ENCODE measurements around the gene MPHOSPH9.
A peak's percentile ranks its signal among the peaks of the same experiment; 100 is the strongest.

MPHOSPH9 gene

DNA sequence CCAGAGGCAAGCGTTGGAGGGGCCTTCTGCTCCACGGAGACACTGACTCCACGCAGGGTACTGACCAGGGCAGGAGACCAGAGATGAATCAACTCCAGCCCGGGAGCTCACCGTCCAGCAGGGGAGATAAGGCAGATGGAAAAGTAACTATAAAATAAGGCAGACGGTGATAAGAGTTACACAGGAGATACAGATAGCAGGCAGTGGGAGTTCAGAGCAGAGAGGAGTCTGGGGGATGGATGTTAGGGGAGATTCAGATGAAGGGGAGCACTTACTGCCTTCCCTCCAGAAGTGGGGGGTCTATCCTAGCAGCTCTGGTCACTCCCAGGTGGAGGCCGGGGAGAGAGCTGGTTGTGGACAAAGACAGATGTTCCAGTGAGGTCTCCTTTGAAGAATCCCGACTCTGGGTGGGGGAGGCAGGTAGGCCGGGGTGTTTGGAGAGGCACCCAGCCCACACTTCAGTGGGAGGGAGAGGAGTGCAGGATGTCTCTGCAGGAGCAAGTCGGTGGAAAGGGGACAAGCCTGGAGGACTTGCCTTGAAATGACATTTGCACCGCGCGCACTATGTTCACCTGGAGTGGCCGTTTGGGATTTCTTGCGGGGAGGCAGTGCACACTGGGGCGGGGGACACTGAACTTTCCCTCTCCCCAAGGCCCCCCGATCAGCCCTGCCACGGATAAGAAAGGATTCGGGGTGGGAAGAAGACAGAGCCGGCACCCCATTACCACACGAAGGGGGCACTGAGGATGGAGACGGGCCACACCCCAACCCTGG is 83.3 kb downstream of the MPHOSPH9 start:
- DNase-seq: no peak

DNA sequence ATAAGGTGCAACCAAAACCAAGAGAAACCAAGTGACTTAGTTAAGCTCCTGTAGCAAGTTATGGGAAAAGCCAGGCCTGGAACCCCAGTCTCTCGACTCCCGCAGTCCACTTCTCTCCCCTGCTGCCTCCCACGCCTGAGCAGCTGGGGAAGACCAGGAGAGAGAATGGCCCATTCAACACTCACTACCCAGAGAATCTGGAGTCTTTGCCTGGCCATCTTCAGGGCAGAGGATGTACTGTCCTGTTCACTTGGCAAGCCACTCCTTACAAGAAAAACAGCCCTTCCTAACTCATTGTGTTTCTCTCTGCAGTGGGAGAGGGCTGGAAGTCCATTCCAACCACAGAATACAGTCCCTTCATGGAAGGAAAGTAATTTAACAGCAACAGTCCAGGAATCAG is 83.9 kb downstream of the MPHOSPH9 start:
- no peak for DNase-seq

DNA sequence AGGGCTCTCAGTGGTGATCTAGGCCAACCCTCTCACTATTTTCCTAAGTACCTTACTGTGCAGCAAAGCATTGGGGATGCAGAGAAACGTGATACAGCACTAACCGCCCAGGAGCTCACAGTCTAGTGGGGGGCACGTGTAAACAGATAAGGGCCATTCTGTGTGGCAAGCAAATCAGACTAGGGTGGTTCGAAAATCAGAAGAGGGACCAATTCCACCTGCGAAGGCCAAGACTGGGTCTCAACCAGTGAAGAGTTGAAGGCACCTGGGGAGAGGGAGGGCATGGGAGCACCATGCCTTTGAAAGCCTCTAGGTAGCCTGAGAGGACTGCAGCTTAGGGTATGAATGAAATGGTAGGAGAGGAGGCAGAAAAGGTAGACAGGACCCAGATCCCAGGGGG is 84.3 kb downstream of the MPHOSPH9 start:
- DNase-seq: no peak

DNA sequence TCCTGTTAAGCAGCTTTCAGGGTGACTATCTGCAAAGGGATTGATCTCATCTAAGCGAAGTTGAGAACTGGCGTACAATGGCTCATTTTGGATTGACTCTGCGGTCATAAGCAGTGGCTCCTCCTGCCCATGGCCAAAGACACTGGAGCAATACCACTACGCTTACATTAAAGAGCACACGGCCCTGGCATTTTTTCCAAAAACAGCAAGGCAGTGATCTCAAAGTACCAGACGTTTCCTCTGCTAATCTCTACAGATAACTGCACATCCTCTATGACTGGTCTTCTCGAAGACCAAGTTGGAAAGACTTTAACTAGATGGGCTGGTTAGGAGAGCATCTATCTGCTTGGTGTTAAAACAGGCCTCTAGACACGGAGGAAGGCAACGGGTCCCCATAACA is 84.7 kb downstream of the MPHOSPH9 start:
- DNase-seq: no peak

DNA sequence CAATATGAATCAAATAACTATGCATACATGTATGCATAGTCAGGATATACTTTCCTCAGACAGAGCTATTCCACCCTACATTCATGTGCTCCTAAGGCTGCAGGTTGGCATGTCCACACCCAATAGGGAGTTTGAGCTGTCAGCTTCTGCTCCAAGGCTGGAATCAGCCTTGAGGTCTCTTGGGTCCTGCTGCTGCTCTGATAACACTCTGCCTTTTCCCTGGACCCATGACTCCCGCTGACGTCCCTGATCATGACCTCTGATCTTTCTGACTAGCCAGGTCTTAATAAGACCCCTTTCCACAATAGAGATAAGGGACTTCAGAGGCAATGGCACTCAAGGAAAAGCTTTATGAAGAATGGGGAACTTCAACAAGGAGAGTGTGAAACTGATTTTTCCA is 87.7 kb downstream of the MPHOSPH9 start:
- no peak for DNase-seq

DNA sequence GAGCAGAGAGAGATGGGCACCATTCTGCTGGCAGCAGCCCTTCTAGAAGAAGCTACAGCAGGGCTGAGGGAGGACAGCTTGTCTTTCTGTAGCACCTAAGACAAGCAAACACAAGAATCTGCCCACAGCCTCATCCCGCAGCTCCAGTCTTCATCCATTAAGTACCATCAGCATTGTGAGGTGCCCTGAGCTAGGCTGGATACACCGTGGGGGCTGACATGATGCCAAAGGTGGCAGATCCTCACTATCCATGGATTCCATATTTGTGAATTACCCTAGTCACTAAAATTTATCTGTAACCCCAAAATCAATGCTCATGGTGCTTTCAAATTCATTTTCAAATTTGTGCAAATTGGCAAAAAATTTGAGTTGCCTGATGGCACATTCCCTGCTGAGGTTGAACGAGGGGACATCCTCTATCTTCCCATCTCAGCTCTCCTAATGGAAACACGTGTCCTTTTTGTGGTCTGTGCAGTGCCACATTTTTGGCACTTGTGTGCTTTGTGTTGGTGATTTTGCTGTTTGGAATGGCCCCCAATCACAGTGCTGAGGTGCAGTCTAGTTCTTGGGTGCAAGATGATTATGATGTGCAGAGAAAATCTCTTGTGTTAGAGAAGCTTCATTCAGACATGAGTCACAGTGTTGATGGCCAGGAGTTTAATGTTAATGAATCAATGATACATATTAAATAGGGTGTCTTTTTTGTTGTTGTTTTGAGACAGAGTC is 89.0 kb downstream of the MPHOSPH9 start:
- no peak for DNase-seq

DNA sequence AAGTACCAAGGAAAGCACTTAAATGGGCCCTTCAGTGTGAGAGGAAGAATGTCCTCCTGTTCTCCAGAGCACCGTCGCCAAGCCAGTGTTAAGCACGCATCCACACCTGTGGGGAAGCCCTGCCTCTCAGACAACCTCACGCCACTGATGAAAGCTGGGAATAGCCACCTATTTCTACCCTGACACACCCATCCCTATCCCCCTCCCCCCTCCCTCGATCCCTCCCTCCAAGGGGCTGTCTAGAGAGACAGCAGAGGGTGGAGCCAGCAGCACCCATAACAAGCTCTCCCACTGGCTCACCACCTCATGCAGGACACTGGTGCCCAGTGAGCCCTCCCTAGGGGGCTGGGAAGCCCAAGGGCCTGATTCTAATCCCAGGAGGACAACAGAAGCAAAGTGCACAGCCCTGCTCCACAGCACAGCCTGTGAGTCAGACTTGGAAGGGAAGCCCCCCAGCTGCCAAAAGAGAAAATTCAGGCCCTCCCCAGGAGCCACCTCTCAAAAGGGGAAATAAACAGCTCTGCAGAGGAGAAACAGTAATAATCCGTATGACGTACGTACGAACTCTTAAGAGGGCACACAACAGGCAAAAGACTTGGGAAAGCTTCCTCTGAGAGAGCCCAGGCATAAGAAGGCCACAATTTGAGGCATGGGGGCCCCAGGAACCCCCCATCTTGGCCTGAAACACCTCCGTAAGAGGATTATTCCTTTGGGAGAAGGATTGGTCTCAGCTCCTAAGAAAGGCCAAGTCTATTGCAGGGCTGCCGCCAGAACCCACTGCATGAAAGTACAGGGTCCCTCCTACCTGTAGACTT is 89.8 kb downstream of the MPHOSPH9 start:
- peak; percentile 38 to 40 for DNase-seq

DNA sequence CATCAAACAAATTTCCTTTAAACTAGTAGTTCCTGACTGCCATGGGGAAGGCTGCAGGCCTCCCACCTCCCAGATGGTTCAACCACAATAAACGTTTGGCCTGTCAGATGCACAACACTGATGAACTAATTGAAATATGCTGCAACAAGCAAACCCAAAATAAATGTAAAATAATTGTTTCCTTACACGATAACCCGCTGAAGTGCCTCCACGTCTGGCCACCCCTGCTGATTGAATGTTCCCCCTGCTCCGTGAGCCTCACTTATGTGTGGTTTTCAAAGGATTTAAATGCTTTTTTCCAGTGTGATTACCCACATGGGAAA is 90.5 kb downstream of the MPHOSPH9 start:
- DNase-seq: no peak

DNA sequence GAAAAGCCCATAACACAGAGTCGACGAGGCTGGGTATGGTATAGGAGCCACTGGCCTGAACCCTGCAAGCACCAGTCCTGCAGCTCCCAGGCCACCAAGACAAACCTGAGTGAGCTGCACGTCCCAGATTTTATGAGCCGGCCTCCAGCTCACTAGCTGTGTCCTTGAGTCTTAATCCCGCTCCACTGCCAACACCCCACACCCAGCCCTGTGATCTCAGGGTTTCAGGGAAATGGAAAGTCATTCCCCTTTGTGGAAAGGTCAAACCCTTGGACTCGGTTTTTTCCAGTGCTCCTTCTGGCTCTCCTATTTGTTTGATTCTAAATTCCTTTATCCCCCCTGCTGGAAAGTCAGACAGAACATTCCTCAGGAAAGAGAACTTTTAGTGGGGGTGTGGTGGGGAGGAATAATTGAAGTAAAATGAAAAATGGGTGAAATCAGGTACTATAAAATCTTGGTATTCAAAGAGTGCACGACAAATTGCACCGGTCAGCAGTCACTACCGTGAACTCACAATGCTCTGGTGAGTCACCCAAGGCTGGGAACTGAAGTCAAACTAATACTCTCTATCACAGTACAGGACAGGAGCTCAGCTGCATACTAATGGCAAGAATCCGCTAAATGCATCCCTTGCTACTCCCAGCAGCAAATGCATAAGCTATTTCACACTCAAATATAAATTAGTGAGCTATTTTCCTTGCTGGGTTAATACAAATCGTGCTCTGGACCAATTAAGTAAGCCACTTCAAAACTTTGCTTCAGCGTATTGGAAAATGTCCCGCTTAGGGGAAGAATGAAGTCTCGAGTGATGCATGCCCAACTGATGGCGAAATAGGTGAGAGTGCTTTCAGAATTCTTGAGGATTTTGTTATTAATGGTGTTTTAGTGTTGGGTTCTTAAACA is 91.1 kb downstream of the MPHOSPH9 start:
- no peak for DNase-seq

DNA sequence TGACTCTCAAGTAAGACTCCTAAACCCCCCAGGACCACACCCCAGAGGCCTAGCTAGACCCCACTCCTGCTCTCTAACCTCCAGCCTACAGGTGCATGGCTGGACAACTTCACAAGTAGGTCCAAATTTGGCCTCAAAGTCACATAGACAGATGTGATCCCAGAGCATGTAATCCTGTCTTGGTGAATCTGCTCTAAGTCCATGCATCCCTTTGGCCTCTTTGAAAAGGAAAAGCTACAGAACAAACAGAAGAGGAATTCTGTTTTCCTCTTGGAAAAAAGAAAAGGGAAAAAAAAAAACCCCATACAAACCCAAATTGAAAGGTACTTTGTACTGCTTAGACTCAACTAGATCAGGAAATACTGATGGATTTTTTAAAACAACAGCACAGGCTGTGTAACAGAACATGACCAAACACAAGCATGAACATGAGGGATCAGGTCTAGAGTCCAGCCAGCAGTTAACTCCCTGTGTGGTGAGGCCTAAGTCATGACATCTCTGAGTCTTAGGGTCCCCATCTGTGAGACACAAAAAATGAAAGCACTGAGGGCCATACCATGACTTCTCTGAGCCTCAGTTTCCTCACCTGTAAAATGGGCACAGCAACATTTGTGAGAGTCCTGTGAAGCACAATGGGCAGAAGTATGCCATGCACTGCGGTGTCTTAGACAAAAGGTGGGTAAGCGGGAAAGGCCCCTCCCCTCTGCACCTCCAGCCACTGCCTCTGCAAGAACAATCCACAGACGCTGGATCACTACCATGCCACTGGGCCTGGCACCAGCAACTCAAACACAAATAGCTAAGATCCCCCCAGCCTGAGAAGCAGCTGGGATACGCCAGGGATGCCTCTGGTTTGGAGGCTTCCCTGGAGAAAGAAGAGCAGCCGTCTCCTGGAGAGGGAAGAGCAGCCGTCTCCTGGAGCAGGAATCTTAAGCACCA is 92.0 kb downstream of the MPHOSPH9 start:
- no peak for DNase-seq

DNA sequence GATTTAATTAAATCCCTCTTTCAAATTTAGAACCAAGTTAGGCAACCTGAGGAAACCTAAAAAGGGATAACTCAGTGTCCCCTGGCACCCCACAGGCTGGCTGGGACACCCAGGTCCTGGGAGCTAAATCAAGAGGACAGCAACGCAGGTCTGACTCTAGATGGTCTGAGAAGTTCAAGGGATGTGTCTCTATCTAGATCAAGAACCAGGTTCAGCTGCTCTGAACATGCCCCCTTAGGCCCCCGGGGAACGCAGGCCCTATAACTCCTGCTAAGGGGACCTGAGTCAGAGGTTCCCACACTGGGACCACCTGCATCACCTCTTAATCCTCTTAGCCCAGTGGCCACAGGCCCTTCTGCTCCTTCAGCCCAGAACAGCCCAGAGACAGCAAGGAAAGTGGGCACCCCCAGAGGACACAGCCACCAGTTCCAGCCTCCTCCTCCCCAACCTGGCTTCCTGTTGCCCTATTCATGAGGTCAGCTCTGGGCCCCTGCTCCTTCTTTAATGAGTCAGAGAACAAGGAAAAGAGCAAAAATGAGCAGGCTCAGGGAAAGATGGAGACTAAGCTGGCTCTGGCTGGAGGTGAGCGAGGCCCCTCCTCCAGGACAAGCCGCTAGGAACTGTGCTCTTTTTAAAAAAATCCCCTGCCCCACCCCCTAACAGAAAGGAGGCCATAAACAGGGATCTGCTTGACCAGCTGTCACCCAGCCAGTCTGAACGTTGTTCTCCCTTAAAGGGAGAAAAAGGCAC is 92.8 kb downstream of the MPHOSPH9 start:
- DNase-seq: no peak

DNA sequence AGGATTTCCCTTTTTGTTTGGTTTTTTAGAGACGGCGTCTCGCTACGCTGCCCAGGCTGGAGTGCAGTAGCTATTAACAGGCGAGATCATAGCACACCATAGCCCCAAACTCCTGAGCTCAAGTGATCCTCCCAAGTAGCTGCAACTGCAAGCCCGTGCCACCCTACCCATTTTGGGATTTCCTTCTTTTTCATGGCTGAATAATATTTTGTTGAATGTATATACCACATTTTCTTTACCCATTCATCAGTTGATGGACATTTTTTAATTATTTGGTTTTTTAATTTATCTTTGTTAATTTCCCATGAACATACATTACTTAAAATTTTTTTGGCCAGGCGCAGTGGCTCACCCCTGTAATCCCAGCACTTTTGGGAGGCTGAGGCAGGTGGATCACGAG is 97.3 kb downstream of the MPHOSPH9 start:
- DNase-seq: no peak

DNA sequence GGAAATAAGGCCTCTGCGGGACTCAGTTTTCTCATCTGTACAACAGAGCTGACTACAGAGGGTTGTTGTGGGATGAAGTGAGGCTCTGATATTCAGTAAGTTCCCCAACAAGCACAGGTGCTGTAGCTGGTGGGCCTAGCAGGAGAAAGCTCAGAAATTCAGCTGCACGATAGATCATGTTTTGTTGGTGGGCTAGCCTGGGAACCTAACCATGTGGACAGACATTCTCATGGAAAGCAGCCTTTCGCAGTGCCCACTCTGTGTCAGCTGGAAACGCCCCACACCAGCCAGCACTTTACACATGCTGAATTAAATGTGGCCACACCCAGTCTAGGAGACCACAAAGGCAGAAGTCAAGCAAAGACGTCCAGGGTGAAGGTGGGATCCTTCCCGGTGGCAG is 98.1 kb downstream of the MPHOSPH9 start:
- DNase-seq: no peak

DNA sequence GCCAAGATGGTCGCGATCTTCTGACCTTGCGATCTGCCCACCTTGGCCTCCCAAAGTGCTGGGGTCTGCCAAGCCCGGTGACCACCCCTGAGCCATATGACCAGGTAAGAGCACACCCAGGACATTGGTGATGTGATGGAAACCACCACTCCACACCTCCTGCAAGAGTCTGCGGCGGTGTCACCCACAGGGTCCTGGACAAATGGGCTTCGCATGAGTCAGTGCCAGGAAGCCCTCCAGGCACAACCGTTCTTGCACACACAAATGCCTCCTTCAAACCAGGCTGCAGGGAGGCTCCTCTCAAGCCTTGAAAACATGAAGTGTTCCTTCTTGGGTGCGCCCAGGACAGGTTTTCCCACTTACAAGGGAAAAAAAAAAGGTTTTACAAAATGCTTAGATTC is 98.7 kb downstream of the MPHOSPH9 start:
- DNase-seq: no peak

DNA sequence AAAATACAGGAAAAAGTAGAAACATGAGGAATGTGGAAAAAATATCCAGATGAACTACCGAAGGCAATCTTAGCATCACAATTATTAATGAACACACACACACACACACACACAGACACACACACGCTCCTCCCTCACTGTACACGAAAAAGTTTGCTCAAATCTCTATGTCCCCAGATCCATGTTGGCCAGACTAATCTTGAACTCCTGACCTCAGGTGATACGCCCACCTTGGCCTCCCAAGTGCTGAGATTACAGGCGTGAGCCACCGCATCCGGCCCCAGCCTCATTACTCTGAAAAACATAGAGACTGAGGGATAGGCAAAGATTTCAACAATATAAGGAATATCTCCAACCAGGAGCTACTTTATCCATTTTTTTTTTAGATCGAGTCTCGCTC is 99.2 kb downstream of the MPHOSPH9 start:
- DNase-seq: no peak

DNA sequence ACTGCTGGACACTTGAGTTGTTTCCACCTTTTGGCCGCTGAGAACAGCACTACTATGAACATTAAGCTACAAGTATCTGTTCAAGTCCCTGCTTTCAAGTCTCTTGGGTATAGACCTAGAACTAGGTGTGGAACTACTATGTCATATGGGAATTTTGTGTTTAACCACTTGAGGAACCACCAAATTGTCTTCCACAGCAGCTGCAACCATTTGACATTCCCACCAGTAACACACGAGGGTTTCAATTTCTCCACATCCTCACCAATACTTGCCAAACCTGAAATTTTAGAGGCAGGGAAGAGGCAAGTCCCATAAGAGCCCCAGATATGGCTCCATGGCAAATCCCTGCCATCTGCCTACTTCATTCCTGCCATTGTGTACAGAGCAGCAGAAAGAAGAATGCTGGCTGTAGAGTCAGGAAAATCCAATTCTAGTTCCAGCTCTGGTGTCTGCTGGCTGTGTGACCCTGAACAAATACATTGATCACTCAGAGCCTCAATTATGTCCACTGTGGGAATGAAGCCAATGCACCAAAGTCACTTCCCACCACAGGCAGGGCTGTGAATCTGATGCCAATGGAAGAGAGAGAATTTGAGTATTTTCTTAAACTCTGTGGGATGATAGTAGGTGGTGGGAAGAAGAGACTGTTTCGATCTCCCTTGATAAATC is 99.9 kb downstream of the MPHOSPH9 start:
- no peak for DNase-seq

DNA sequence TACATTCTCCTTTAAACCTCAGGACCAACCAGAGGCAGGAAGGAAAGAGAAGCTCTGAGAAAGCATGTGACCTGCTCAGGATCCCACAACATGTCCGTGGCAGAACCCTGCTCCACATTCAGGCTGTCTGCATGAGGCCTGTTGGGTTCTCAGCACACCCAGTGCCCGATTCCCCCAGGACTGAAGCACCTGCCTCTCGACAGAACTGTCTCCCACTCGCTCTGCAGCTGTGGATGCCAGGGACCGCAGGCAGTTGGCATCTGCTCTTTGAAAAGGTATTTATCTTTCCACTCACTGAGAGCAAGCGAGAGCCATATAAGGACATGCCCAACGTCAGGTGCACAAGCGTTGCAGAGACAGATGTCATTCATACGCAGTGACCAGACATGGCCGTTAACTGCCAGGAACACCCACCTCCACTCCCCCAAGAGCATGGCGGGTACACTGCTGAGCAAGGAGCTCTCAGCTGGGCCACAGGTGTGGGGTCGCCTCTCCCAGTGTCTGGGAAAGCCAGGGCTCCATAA is 101.0 kb downstream of the MPHOSPH9 start:
- DNase-seq: no peak

DNA sequence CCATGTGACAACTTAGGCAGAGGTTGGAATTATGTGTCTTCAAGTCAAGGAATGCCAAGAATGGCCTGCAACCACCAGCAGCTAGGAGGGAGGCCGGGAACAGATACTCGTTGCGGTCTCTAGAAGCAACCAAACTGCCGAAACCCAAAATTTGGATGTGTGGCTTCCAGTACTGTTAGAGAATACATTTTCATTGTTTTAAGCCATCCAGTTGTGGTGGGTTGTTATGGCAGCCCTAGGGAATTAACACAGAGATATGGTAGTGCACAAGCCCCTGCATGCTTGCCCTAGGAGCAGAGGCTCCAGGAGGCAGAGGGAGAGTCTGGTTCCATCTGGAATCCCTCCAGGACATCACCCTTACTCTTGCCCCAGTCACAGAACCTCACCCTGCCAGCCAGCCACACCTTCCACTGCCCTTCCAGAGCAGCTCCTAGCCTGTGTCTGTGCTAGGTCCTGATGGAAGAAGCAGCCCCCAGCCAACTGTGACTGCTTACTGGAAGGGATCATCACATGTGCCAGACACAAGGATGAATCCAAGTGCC is 101.6 kb downstream of the MPHOSPH9 start:
- no peak for DNase-seq

DNA sequence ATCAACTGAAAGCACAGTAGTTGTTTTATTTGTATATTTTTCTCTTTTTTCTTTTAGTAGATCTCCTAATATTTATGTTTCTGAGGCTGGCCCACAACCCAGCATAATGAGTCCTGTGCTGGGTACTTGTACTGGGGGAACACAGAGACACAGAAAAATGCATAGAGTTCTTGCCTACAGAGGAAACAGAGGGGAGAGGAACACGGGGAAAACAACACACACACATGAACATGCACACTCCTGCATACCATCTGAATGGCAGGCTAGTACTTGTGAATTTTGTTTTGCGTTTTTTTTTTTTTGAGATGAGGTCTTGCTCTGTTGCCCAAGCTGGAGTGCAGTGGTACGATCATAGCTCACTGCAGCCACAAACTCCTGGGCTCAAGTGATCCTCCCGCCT is 103.3 kb downstream of the MPHOSPH9 start:
- DNase-seq: no peak

DNA sequence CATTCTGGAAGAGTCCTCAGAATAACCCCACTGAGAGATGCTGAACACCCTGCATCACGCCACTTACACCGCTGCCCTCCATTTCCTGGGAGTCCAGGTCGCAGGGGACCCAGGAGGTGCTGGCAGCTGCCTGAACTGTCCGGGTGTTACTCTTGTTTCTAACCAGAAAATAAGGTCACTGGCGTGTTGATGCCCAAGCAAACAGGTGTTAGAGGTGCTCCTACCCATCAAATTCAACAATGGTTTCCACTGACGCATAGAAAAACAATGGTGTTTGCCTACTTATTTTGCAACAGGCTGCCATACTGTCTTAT is 105.8 kb downstream of the MPHOSPH9 start:
- no peak for DNase-seq
